NCI-H774 (cell line): Measurements from ENCODE around the gene OSBPL3.

Source experiments
- DNase-seq: peaks from one replicate; lab custom pipeline; 2025; lab: John Stamatoyannopoulos, UW

The OSBPL3 gene

GRCh38 chr7:24896031-24896501, 83.9 kb downstream of the OSBPL3 start:
- no peak for DNase-seq

- no peak for DNase-seq
Observed at GRCh38 chr7:24894429-24895221, 85.4 kb downstream of the OSBPL3 start.

GRCh38 chr7:24891311-24891735, 88.7 kb downstream of the OSBPL3 start:
- DNase-seq: no peak

GRCh38 chr7:24889611-24890010, 90.4 kb downstream of the OSBPL3 start:
- DNase-seq: no peak

GRCh38 chr7:24888653-24889052, 91.3 kb downstream of the OSBPL3 start:
- no peak for DNase-seq

- no peak for DNase-seq
Observed at GRCh38 chr7:24885716-24886115, 94.3 kb downstream of the OSBPL3 start.

GRCh38 chr7:24885305-24885704, 94.7 kb downstream of the OSBPL3 start:
- no peak for DNase-seq

GRCh38 chr7:24884401-24884800, 95.6 kb downstream of the OSBPL3 start:
- no peak for DNase-seq

GRCh38 chr7:24883622-24884013, 96.4 kb downstream of the OSBPL3 start:
- no peak for DNase-seq

GRCh38 chr7:24882989-24883621, 96.9 kb downstream of the OSBPL3 start:
- no peak for DNase-seq

GRCh38 chr7:24881623-24882022, 98.4 kb downstream of the OSBPL3 start:
- DNase-seq: no peak

GRCh38 chr7:24880886-24881285, 99.1 kb downstream of the OSBPL3 start:
- no peak for DNase-seq

- no peak for DNase-seq
Observed at GRCh38 chr7:24879291-24879690, 100.7 kb downstream of the OSBPL3 start.

GRCh38 chr7:24877790-24878311, 102.1 kb downstream of the OSBPL3 start:
- no peak for DNase-seq

- DNase-seq: no peak
Observed at GRCh38 chr7:24874791-24875190, 105.2 kb downstream of the OSBPL3 start.

- DNase-seq: no peak
Observed at GRCh38 chr7:24873944-24874343, 106.0 kb downstream of the OSBPL3 start.

GRCh38 chr7:24871770-24872169, 108.2 kb downstream of the OSBPL3 start:
- no peak for DNase-seq

GRCh38 chr7:24870766-24871165, 109.2 kb downstream of the OSBPL3 start:
- DNase-seq: no peak

GRCh38 chr7:24869572-24869971, 110.4 kb downstream of the OSBPL3 start:
- no peak for DNase-seq

GRCh38 chr7:24868741-24869140, 111.2 kb downstream of the OSBPL3 start:
- no peak for DNase-seq

- DNase-seq: no peak
Observed at GRCh38 chr7:24866004-24866615, 113.9 kb downstream of the OSBPL3 start.

- no peak for DNase-seq
Observed at GRCh38 chr7:24864214-24864817, 115.7 kb downstream of the OSBPL3 start.
